Cerebellar nuclear complex (tissue), 1 donor: Measurements from ENCODE around the gene ITGA3.

Experiments
- DNase-seq, 2 experiments: peaks; one replicate each; lab custom pipeline; 2025; lab: John Stamatoyannopoulos, UW

Gene ITGA3

DNA sequence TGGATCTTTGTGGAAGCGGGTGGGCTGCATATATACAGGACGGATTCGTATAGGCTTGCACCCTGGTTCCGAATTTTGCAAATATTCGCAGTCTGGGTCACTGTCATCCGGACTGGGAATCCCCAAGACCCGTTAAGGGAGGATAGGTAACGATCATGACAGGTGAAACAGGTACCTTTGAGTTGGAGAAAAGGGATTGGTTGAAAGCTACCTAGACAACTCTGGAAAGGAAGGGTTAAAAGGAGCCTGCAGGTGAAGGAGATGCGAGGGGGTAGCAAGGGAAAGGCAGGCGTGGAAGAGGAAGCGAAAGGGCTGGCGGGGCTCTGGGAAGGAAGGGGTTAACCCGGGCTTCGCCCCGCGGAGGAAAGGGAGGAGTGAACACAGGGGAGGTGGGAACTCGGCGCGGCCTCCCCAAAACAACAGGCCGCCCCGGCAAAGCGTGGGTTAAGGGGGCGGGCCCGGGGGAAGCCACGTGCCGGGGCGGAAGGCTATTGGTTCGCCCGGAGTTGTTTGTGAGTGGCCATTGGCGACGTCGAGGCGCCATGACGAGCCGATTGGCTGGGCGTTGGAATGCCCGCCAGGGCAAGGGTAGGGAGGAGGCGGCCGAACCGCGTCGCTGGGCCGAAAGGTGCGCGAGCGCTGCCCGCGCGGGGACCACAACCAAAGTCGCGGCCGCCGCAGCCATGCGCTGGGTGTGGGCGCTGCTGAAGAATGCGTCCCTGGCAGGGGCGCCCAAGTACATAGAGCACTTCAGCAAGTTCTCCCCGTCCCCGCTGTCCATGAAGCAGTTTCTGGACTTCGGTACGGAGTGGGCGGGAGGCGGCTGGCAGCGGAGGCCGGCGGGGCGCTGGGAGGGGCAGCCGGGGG lies 39.1 kb downstream of the ITGA3 start, which contains the start of gene PDK2:
TSS of gene PDK2 (plus strand) at position 599 of the 867 bp plus-strand sequence. CDS start at position 684, 85 bp downstream.
- peak; percentile 78 to 79 for DNase-seq

DNA sequence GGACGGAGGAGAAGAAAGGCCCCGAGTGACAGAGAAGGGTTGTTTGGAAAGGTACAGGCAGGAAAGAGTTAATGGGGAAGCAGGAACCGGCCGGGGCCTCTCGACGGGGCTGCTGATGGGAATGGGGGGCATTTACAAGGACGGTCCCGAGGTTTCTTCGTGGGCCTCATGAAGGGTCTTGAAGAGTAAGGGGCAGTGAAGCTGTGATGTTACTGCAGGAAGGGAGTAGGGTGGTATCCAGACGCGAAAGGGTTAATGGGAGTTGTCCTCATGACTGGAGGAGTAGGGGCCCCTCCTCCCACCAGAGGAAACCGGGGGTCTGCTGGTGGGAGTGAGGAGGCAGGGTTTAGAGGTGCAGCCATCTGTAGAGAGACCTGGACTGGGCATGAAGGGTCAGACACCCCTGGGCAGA lies 39.7 kb downstream of the ITGA3 start:
- DNase-seq, result no peak

DNA sequence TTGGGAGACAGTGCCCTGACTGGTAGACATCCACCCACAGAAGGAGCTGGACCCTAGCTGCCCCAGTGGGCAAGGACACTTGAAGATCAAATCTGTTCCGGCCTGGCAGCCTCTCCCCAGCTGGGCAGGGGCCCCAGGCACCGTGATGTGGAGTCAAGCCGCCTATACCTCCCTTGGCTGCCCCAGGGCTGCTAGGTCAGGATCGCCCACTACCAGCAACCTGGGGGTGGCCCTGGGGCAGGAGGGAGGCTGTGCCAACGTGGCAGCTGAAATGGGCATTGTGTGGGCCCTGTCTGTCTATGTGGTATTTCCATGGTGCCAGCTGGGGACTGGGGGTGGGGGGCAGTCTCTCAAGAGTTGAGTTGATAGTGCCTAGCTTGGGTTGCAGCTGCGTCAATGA lies 40.2 kb downstream of the ITGA3 start:
- DNase-seq, result no peak

DNA sequence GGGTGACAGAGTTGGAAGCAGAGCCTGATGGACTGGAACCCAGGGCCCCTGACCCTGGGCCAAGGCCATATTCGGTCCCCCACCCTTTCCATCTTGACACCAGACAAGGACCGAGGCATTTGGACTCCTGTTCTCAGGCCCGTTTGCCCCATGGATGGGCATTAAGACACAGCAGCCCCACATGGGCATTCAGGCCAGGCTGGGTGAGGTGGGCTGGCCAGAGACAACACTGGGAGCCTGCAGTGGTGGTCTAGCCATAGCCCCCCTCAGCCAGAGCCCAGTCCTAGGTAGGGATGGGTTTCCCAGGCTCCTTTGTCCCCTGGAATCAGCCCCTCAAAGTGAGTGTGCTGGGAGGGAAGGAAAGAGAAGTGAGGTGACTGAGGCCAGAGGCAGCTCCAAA lies 40.8 kb downstream of the ITGA3 start:
- DNase-seq, result no peak

DNA sequence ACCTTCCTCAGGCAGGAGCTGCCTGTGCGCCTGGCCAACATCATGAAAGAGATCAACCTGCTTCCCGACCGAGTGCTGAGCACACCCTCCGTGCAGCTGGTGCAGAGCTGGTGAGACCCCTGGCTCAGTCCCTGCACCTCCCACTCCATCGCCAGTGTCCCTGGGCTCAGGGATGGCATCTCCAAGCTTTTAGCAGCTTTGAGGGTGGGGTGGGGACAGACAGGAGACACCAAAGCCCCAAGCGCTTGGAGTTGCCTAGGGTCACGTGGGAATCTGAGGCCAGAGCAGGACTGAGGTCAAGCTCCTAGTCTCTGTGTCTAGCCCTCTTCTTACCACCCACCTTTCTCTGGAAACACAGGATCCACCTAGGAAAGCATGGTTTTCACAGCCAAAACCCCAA lies 41.5 kb downstream of the ITGA3 start:
- DNase-seq, result no peak

- no peak for DNase-seq
Observed at GRCh38 chr17:50097926-50098325, 42.0 kb downstream of the ITGA3 start.

- no peak for DNase-seq
Observed at GRCh38 chr17:50098583-50098982, 42.7 kb downstream of the ITGA3 start.

- DNase-seq, result peak in 1 of 2 experiments; percentile 76
Observed at GRCh38 chr17:50099003-50099402, 43.1 kb downstream of the ITGA3 start.

- DNase-seq, result no peak
Observed at GRCh38 chr17:50100480-50100883, 44.6 kb downstream of the ITGA3 start.

DNA sequence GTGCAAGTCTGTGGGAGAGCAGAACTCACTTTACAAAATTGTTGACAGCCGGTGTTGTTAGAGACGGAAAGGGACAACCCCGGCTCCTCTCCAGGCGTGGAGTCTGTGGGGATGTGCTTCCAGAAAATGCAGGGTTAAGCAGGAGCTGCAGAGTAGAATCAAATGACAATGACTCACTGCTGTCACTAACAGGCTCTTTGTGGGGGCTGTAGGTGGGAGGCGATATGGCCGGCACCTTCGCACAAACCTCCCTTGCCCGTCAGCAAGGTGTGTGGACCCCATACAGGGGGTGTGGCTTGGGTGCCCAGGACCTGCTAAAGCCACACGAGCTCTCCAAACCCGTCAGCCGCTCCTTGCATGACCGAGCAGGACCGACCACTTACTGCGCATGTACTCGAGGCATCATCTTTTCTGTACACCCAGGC lies 45.0 kb downstream of the ITGA3 start:
- DNase-seq, result no peak

DNA sequence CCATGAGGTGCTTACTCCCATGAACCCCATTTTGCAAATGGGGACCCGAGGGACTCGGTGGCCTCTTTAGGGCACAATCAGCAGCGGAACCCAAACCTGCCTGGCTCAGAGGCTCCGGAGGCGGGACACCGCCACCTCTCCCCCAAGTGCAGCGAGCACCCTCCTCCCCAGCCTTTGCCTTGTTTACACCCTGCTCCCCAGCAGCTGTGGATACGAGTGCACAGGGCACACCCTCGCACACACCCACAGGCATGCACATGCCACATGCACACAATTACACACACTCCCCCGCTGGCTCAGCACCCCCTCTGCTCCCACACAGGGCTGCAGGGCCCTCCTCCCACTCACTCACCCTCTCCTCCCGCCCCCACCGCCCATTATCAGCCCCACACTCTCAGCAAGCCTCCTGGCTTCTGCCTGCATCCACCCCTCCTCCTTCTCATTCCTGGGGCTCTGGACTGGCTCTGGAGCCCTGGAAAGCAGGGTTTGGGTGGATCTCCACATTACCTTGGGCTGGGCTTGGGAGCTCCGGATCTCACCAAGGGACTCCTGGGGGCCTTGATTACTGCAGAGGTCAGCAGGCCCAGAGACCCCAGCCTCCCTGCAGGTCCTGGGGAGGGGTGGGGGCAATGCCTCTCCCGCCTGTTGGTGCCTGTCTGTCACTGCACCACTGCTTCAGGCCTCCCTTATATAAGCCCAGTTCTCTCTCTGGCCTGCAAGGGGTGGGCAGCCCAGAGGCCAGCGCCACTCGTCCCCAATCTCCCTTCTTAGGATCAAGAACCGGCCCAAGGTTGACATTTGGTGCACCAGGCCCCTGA lies 45.6 kb downstream of the ITGA3 start:
- no peak for DNase-seq

DNA sequence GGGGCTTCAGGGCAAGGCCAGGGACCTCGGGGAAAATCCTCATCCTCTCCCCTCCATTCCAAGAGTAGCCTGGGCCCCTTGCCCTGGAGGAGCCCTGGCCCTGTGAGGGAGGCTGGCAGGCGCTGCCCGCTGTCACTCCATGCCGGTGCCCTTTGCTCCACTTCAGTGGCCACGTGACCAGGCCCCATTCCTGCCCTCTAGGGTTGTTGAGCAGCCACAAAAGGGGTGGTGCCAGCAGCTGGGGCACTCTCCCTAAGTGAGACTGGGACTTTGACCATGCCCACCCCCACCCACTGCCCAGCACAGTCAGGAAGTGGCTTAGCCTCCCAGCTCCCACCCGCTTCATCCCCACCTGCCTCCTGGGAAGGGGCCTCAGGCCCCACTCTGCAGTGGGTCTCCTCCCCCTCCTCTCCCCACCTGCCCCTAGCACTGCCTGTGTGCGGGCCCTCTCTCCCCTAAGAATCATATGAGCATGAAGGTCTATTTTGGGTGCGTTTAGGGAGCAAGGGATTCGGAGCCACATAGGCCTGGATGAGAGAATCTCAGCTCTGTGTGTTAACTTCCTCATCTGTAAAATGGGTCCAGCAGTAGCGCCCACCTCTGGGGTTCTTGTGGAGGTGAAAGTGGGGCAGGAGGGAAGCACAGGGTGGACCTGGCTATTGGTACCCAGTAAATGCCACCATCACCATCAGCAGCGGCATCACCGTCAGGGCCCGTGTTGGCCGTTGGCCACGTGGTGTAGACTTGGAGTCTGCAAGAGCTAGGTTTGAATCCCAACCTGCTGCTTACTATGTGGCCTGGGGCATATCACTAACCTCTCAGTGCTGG lies 46.5 kb downstream of the ITGA3 start:
- no peak for DNase-seq

DNA sequence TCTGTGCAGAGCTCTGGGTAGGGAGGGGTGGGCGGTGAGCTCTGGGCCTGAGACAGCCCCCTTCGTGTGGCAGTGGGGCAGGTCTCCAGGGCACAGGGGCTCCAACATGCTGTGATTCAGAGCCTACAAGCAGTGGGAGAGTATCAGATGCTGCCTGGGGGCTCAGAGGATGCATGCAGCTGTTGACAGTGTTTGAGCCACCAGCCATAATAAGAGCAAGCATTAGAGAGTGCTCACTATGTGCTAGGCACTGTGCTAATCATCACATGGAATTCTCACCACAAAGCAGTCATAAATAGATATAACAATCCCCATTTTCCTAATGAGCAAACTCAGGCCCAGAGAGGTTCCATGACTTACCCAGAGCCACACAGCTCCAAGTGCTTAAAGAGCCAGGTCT lies 47.3 kb downstream of the ITGA3 start:
- no peak for DNase-seq

GRCh38 chr17:50103941-50104340 lies 48.0 kb downstream of the ITGA3 start:
- DNase-seq, result peak; percentile 58 to 62

DNA sequence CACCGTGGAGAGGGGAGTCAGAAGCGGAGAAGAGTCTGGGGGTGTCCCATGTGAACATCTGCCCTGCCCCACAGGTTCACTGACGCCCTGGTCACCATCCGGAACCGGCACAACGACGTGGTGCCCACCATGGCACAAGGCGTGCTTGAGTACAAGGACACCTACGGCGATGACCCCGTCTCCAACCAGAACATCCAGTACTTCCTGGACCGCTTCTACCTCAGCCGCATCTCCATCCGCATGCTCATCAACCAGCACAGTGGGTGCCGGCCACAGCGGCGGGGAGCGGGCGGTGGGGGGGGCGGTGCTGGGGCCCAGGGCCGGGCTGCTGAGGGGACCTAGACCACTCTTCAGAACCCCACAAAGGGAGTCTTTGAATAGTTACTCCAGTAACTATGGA lies 49.9 kb downstream of the ITGA3 start:
- DNase-seq, result no peak

- no peak for DNase-seq
Observed at GRCh38 chr17:50106393-50107131, 50.7 kb downstream of the ITGA3 start.

DNA sequence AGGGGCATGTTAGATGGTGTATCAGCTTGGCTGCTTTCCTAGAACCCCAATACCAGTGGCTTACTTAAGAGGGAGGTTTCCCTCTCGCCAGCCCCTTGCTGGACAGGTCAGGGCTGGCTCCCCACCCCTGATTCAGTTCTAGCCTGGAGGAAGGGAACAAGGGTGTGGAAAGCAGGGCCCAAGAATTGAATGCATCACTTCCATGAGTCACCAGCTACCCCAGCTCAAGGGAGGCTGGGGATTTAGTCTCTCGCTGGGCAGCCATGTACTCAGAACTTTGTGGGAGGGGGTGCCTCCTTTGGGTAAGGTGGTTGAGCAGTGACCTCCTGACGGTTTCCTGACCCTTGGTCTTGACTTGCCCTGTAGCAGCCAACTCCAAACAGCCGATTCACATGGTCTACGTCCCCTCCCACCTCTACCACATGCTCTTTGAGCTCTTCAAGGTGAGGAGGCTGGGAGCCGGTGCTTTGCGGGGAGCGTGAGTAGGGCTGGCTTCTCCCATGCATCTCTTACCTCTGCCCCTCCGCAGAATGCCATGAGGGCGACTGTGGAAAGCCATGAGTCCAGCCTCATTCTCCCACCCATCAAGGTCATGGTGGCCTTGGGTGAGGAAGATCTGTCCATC lies 52.0 kb downstream of the ITGA3 start:
- DNase-seq, result no peak

DNA sequence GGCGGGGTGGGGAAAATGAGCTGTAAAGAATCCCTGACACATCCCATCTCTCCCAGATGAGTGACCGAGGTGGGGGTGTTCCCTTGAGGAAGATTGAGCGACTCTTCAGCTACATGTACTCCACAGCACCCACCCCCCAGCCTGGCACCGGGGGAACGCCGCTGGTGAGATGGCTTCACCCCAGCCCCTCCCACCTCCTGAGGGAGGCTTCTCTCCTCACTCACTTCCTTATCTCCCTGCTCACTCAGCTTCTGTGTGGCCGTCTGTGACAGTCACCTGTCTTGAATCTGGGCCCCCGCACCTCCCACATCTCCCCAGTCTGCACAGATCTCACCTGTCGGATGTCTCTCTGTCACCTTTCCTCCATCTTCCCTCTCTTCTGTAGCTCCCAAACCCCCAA lies 52.6 kb downstream of the ITGA3 start:
- no peak for DNase-seq

DNA sequence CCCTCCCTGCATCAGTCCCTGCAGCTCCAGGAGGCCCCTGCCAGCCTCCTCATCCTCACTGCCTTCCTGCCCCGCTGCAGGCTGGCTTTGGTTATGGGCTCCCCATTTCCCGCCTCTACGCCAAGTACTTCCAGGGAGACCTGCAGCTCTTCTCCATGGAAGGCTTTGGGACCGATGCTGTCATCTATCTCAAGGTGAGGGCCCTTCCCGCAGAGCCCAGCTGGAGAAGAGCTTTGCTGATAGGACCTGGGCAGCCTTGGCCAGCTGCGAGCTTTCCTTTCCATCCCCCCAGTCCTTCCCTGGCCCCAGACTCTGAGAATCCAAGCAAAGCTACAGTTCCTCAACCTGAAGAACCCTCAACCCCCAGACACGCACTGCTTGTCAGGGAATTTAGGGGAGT lies 53.3 kb downstream of the ITGA3 start:
- no peak for DNase-seq

- no peak for DNase-seq
Observed at GRCh38 chr17:50109785-50110184, 53.9 kb downstream of the ITGA3 start.
